ENCODE measurements around the gene CD14. TPM values are rescaled to one million over a fixed set of nuclear protein-coding genes. Genes with fewer than 3 reads are reported as not detected.

CD14 gene
- total and polyA plus RNA-seq, 2 donors (not counting 3 experiments of a cell fraction or from before 2014, with no cell fraction given), result 0.33 to 3.7 TPM

- no peak overlapping the region for H2AFZ ChIP-seq (ENCODE audit: low read depth, low read length)
- no peaks in the 10 kb centered on the region for H3K36me3 ChIP-seq (ENCODE audit: control insufficient read depth in 2 of 2, extremely low read depth in 1 of 2, insufficient read depth in 2 of 2, low read length in 2 of 2)
- H3K27me3 ChIP-seq (ENCODE audit: control insufficient read depth in 2 of 2, insufficient read depth in 2 of 2, low read length in 2 of 2), result no peaks in the 10 kb centered on the region
- no peaks in the 10 kb centered on the region for H3K9me1 ChIP-seq (replicated peaks; ENCODE audit: control insufficient read depth, extremely low read depth, insufficient read depth, low read length)
- intact Hi-C loops (cut with micrococcal nuclease) (no loop called here), dilution Hi-C loops (cut with MboI; ENCODE audit: extremely low pct_ligation_motif_present, low sequenced_read_pairs) (no loop called here)
- FAIRE-seq (no peak), DNase-seq (ENCODE audit: low read depth, low spot score) (no peak)
- no TSS peak for BruUV-seq (replicated peaks)
- no peak overlapping the region for H3K4me2 ChIP-seq (ENCODE audit: insufficient read depth, low read length)
- peaks cover 23% of the 10 kb centered on the region for H3K4me1 ChIP-seq (ENCODE audit: control insufficient read depth, extremely low read depth, insufficient read depth, low read length)
- H3K79me2 ChIP-seq (ENCODE audit: control insufficient read depth, insufficient read depth, low read length), result no peaks in the 10 kb centered on the region
- no peak for TF ChIP-seq JUN (IDR thresholded peaks at IDR 0.05; ENCODE audit: borderline replicate concordance, insufficient read depth, insufficient read length, low read depth)
- TF ChIP-seq POLR2AphosphoS5 (IDR thresholded peaks at IDR 0.05; ENCODE audit: insufficient read depth, low read depth, low read length), result no peak
- TF ChIP-seq MAX (IDR thresholded peaks at IDR 0.05; ENCODE audit: insufficient read depth, insufficient read length), result no peak
- no peak for TF ChIP-seq CTCF (IDR thresholded peaks at IDR 0.05; ENCODE audit: extremely low read depth in 1 of 2, insufficient read depth in 1 of 2, low read depth in 1 of 2, low read length in 2 of 2)
- no peak for TF ChIP-seq FOS (IDR thresholded peaks at IDR 0.05; ENCODE audit: borderline replicate concordance, insufficient read depth, low read length)
- TF ChIP-seq MYC (IDR thresholded peaks at IDR 0.05; ENCODE audit: low read depth, low read length), result no peak
- H4K20me1 ChIP-seq (replicated peaks; ENCODE audit: control insufficient read depth, extremely low read depth, insufficient read depth, low read length), result no peaks in the 10 kb centered on the region
- ChIA-PET CTCF (interaction anchor here (1.3 to 2.3 kb wide), 2 partner anchors 11 to 224 kb away, joined by 5 to 10 read pairs; no protein-coding TSS in a partner anchor), POLR2A (no interaction called here)
- no peak overlapping the region for H3K9ac ChIP-seq (replicated peaks; ENCODE audit: extremely low read depth, insufficient read depth, low read length)
- H3K9me3 ChIP-seq (replicated peaks; ENCODE audit: control insufficient read depth, insufficient read depth, low read length), result no peaks in the 10 kb centered on the region
- H3K4me3 ChIP-seq (replicated peaks in 1 of 3; ENCODE audit: insufficient read depth in 1 of 3, low read depth in 1 of 3, low read length in 3 of 3), result no peak overlapping the region
- H3K27ac ChIP-seq (ENCODE audit: insufficient read depth, low read depth, low read length), result no peak overlapping the region
Observed at GRCh38 chr5:140587495-140587894, 45.5 kb downstream of the CD14 start.

Small RNA genes within 50 kb of the gene (microRNA-seq; reads per million reads assigned to microRNA genes)
- not detected for gene MIR3655 (ENCODE audit: borderline number of aligned reads, borderline replicate concordance)

Other genes starting within 250 kb of the CD14 start
- gene ANKHD1, start 231.3 kb downstream of the CD14 start, total RNA-seq, result 87.0 and 92.4 TPM in 2 replicates
- 54.8 and 56.1 TPM in 2 replicates for gene ANKHD1, start 231.3 kb downstream of the CD14 start, polyA plus RNA-seq
- 7.6 and 8.8 TPM in 2 replicates for gene EIF4EBP3, start 85.5 kb downstream of the CD14 start, total RNA-seq
- gene EIF4EBP3, start 85.5 kb downstream of the CD14 start, polyA plus RNA-seq, result 3.7 and 6.5 TPM in 2 replicates
- 19.7 and 29.7 TPM in 2 replicates for gene SRA1, start 75.7 kb downstream of the CD14 start, total RNA-seq
- gene SRA1, start 75.7 kb downstream of the CD14 start, polyA plus RNA-seq, result 17.6 and 20.3 TPM in 2 replicates
- gene APBB3, start 68.6 kb downstream of the CD14 start, total RNA-seq, result 12.1 and 13.3 TPM in 2 replicates
- 22.8 and 24.5 TPM in 2 replicates for gene APBB3, start 68.6 kb downstream of the CD14 start, polyA plus RNA-seq
- gene SLC35A4, start 68.3 kb downstream of the CD14 start, total RNA-seq, result 60.9 and 65.6 TPM in 2 replicates
- gene SLC35A4, start 68.3 kb downstream of the CD14 start, polyA plus RNA-seq, result 112 and 118 TPM in 2 replicates
- 14.2 and 23.7 TPM in 2 replicates for gene TMCO6, start 6.3 kb upstream of the CD14 start, total RNA-seq
- gene TMCO6, start 6.3 kb upstream of the CD14 start, polyA plus RNA-seq, result 22.0 and 23.2 TPM in 2 replicates
- 56.1 and 63.4 TPM in 2 replicates for gene NDUFA2, start 14.5 kb upstream of the CD14 start, total RNA-seq
- 130 and 131 TPM in 2 replicates for gene NDUFA2, start 14.5 kb upstream of the CD14 start, polyA plus RNA-seq
- gene IK, start 14.7 kb upstream of the CD14 start, total RNA-seq, result 78.9 and 90.4 TPM in 2 replicates
- gene IK, start 14.7 kb upstream of the CD14 start, polyA plus RNA-seq, result 43.4 and 64.0 TPM in 2 replicates
- gene WDR55, start 31.7 kb upstream of the CD14 start, total RNA-seq, result 24.0 and 25.3 TPM in 2 replicates
- 17.5 and 17.8 TPM in 2 replicates for gene WDR55, start 31.7 kb upstream of the CD14 start, polyA plus RNA-seq
- 1.1 TPM in 2 replicates for gene DND1, start 40.4 kb upstream of the CD14 start, total RNA-seq
- 1.2 and 1.4 TPM in 2 replicates for gene DND1, start 40.4 kb upstream of the CD14 start, polyA plus RNA-seq
- 104 and 105 TPM in 2 replicates for gene HARS1, start 58.2 kb upstream of the CD14 start, total RNA-seq
- gene HARS1, start 58.2 kb upstream of the CD14 start, polyA plus RNA-seq, result 56.0 and 65.2 TPM in 2 replicates
- 29.6 and 31.7 TPM in 2 replicates for gene HARS2, start 58.3 kb upstream of the CD14 start, total RNA-seq
- 19.9 and 23.6 TPM in 2 replicates for gene HARS2, start 58.3 kb upstream of the CD14 start, polyA plus RNA-seq
- gene ZMAT2, start 67.3 kb upstream of the CD14 start, total RNA-seq, result 49.0 and 49.4 TPM in 2 replicates
- 45.8 and 58.0 TPM in 2 replicates for gene ZMAT2, start 67.3 kb upstream of the CD14 start, polyA plus RNA-seq
- gene PCDHA1, start 153.0 kb upstream of the CD14 start, total RNA-seq, result not detected in 2 replicates
- 0.03 and 0.04 TPM in 2 replicates for gene PCDHA1, start 153.0 kb upstream of the CD14 start, polyA plus RNA-seq
- gene PCDHA2, start 161.7 kb upstream of the CD14 start, total RNA-seq, result not detected in 2 replicates
- gene PCDHA2, start 161.7 kb upstream of the CD14 start, polyA plus RNA-seq, result 0.02 TPM in 1 of 2 replicates, not detected in the other
- 0.09 TPM in 1 of 2 replicates, not detected in the other for gene PCDHA3, start 167.9 kb upstream of the CD14 start, total RNA-seq
- gene PCDHA3, start 167.9 kb upstream of the CD14 start, polyA plus RNA-seq, result 0.07 and 0.08 TPM in 2 replicates
- gene PCDHA4, start 173.9 kb upstream of the CD14 start, total RNA-seq, result 0.04 and 0.14 TPM in 2 replicates
- gene PCDHA4, start 173.9 kb upstream of the CD14 start, polyA plus RNA-seq, result 0.14 and 0.26 TPM in 2 replicates
- gene PCDHA5, start 188.4 kb upstream of the CD14 start, total RNA-seq, result not detected in 2 replicates
- gene PCDHA5, start 188.4 kb upstream of the CD14 start, polyA plus RNA-seq, result not detected in 2 replicates
- 0.18 TPM in 1 of 2 replicates, not detected in the other for gene PCDHA6, start 194.8 kb upstream of the CD14 start, total RNA-seq
- gene PCDHA6, start 194.8 kb upstream of the CD14 start, polyA plus RNA-seq, result 0.04 and 0.08 TPM in 2 replicates
- gene PCDHA7, start 201.1 kb upstream of the CD14 start, total RNA-seq, result 0.14 TPM in 1 of 2 replicates, not detected in the other
- gene PCDHA7, start 201.1 kb upstream of the CD14 start, polyA plus RNA-seq, result 0.07 and 0.30 TPM in 2 replicates
- not detected in 2 replicates for gene PCDHA8, start 208.0 kb upstream of the CD14 start, total RNA-seq
- gene PCDHA8, start 208.0 kb upstream of the CD14 start, polyA plus RNA-seq, result not detected in 2 replicates
- not detected in 2 replicates for gene PCDHA9, start 215.2 kb upstream of the CD14 start, total RNA-seq
- gene PCDHA9, start 215.2 kb upstream of the CD14 start, polyA plus RNA-seq, result 0.03 TPM in 1 of 2 replicates, not detected in the other
- gene PCDHA10, start 222.7 kb upstream of the CD14 start, total RNA-seq, result 0.07 and 0.18 TPM in 2 replicates
- gene PCDHA10, start 222.7 kb upstream of the CD14 start, polyA plus RNA-seq, result 0.11 and 0.13 TPM in 2 replicates
- 0.12 TPM in 1 of 2 replicates, not detected in the other for gene PCDHA11, start 235.8 kb upstream of the CD14 start, total RNA-seq
- 0.03 TPM in 1 of 2 replicates, not detected in the other for gene PCDHA11, start 235.8 kb upstream of the CD14 start, polyA plus RNA-seq
- gene PCDHA12, start 242.1 kb upstream of the CD14 start, total RNA-seq, result not detected in 2 replicates
- gene PCDHA12, start 242.1 kb upstream of the CD14 start, polyA plus RNA-seq, result 0.03 TPM in 1 of 2 replicates, not detected in the other
- gene PCDHA13, start 248.9 kb upstream of the CD14 start, total RNA-seq, result not detected in 2 replicates
- not detected in 2 replicates for gene PCDHA13, start 248.9 kb upstream of the CD14 start, polyA plus RNA-seq

All from endothelial cell of umbilical vein (primary cell).